NT2/D1 (cell line): ENCODE data around the gene BMI1.
A peak's percentile ranks its signal among the peaks of the same experiment; 100 is the strongest.

Source experiments
- DNase-seq: peaks from one replicate; pipeline ENCODE4 v3.0.0-alpha.2; 2011; ENCODE audit warnings: low read depth, low spot score
- H3K27me3 ChIP-seq: 2 replicates; pipeline ENCODE4 v1.6.0; 2011; ENCODE audit warnings: mild to moderate bottlenecking; ENCODE audit not compliant: insufficient read length, insufficient read depth
- H3K36me3 ChIP-seq: 2 replicates; pipeline ENCODE4 v1.6.1; 2011; ENCODE audit warnings: mild to moderate bottlenecking, low read length, mixed read lengths; ENCODE audit not compliant: insufficient read depth, insufficient read length
- H3K4me1 ChIP-seq: 2 replicates; pipeline ENCODE4 v1.5.1; 2011; ENCODE audit not compliant: insufficient read depth, insufficient read length
- H3K4me3 ChIP-seq: 2 replicates; pipeline ENCODE4 v1.5.1; 2011; ENCODE audit warnings: low read depth; ENCODE audit not compliant: insufficient read length
- H3K9ac ChIP-seq: 2 replicates; pipeline ENCODE4 v1.6.0; 2011; ENCODE audit warnings: low read depth; ENCODE audit not compliant: insufficient read length
- H3K9me3 ChIP-seq: 2 replicates; pipeline ENCODE4 v1.5.1; 2011; ENCODE audit warnings: mild to moderate bottlenecking, low read length; ENCODE audit not compliant: insufficient read depth
- SUZ12 ChIP-seq: IDR thresholded peaks from 2 replicates; pipeline ENCODE4 v1.6.1; 2011; ENCODE audit not compliant: insufficient read length, insufficient read depth; ENCODE audit errors: extremely low read depth
- YY1 ChIP-seq: IDR thresholded peaks from 2 replicates; pipeline ENCODE4 v1.6.1; 2011; ENCODE audit not compliant: insufficient read length, insufficient read depth
- ZNF274 ChIP-seq: IDR thresholded peaks from 2 replicates; pipeline ENCODE4 v1.6.1; 2011; ENCODE audit warnings: mild to moderate bottlenecking, low read depth, low read length

The BMI1 gene

GRCh38 chr10:22320591-22321155 is at the start of gene BMI1:
Gene BMI1 (plus strand): TSS chr10:22321099. CDS start chr10:22326450, 5,351 bp downstream.
- H3K9ac ChIP-seq = peak within 1 kb of the TSS; percentile 77
- no peaks in the 10 kb centered on the region for H3K9me3 ChIP-seq
- peaks cover 75% of the 10 kb centered on the region for H3K27me3 ChIP-seq
- TF ChIP-seq YY1 = no peak
- TF ChIP-seq ZNF274 = no peak
- TF ChIP-seq SUZ12 = no peak
- H3K4me1 ChIP-seq = no peaks in the 10 kb centered on the region
- no peaks in the 10 kb centered on the region for H3K36me3 ChIP-seq
- H3K4me3 ChIP-seq = peak within 1 kb of the TSS; percentile 51
- DNase-seq = no peak

GRCh38 chr10:22271786-22272185 is 49.1 kb upstream of the BMI1 start:
- TF ChIP-seq ZNF274 (no peak), SUZ12 (no peak), YY1 (no peak)
- Histone ChIP-seq H3K9me3 (no peaks in the 10 kb centered on the region), H3K36me3 (no peaks in the 10 kb centered on the region), H3K27me3 (no peaks in the 10 kb centered on the region), H3K4me1 (no peaks in the 10 kb centered on the region), H3K4me3 (no peak overlapping the region), H3K9ac (no peak overlapping the region)
- no peak for DNase-seq

- H3K27me3 ChIP-seq = no peaks in the 10 kb centered on the region
- H3K4me3 ChIP-seq = no peak overlapping the region
Measured at GRCh38 chr10:22278441-22278782, 42.5 kb upstream of the BMI1 start.

GRCh38 chr10:22280078-22280477 is 40.8 kb upstream of the BMI1 start:
- H3K27me3 ChIP-seq = no peaks in the 10 kb centered on the region
- H3K9ac ChIP-seq = no peak overlapping the region
- no peak for TF ChIP-seq SUZ12
- no peak for TF ChIP-seq ZNF274
- TF ChIP-seq YY1 = no peak
- no peak overlapping the region for H3K4me3 ChIP-seq
- DNase-seq = no peak
- H3K36me3 ChIP-seq = no peaks in the 10 kb centered on the region
- no peaks in the 10 kb centered on the region for H3K9me3 ChIP-seq
- no peaks in the 10 kb centered on the region for H3K4me1 ChIP-seq

More at GRCh38 chr10:22278441-22278782, 42.5 kb upstream of the BMI1 start:
- TF ChIP-seq ZNF274 (no peak), YY1 (no peak)
- Histone ChIP-seq H3K36me3 (no peaks in the 10 kb centered on the region), H3K9ac (no peak overlapping the region), H3K9me3 (no peaks in the 10 kb centered on the region), H3K4me1 (no peaks in the 10 kb centered on the region)
- DNase-seq = no peak

GRCh38 chr10:22285130-22285529 is 35.8 kb upstream of the BMI1 start:
- Histone ChIP-seq H3K27me3 (no peaks in the 10 kb centered on the region), H3K4me3 (no peak overlapping the region), H3K9me3 (no peaks in the 10 kb centered on the region), H3K36me3 (no peaks in the 10 kb centered on the region), H3K9ac (no peak overlapping the region), H3K4me1 (no peaks in the 10 kb centered on the region)
- TF ChIP-seq YY1 = no peak
- no peak for TF ChIP-seq ZNF274
- no peak for TF ChIP-seq SUZ12
- DNase-seq = no peak

GRCh38 chr10:22293747-22294404 is 27.0 kb upstream of the BMI1 start:
- H3K9me3 ChIP-seq = no peaks in the 10 kb centered on the region
- no peak overlapping the region for H3K4me3 ChIP-seq
- no peaks in the 10 kb centered on the region for H3K36me3 ChIP-seq
- H3K9ac ChIP-seq = no peak overlapping the region
- no peak for TF ChIP-seq ZNF274
- no peaks in the 10 kb centered on the region for H3K27me3 ChIP-seq
- no peaks in the 10 kb centered on the region for H3K4me1 ChIP-seq
- no peak for DNase-seq

GRCh38 chr10:22294694-22295093 is 26.2 kb upstream of the BMI1 start:
- no peak for DNase-seq
- no peak overlapping the region for H3K4me3 ChIP-seq
- TF ChIP-seq SUZ12 (no peak), ZNF274 (no peak), YY1 (no peak)
- no peaks in the 10 kb centered on the region for H3K27me3 ChIP-seq
- H3K36me3 ChIP-seq = no peaks in the 10 kb centered on the region
- no peaks in the 10 kb centered on the region for H3K4me1 ChIP-seq
- H3K9me3 ChIP-seq = no peaks in the 10 kb centered on the region
- H3K9ac ChIP-seq = no peak overlapping the region

- no peak for DNase-seq
- Histone ChIP-seq H3K4me3 (no peak overlapping the region), H3K4me1 (no peaks in the 10 kb centered on the region), H3K9me3 (no peaks in the 10 kb centered on the region), H3K9ac (no peak overlapping the region), H3K36me3 (no peaks in the 10 kb centered on the region), H3K27me3 (no peaks in the 10 kb centered on the region)
- TF ChIP-seq ZNF274 (no peak), YY1 (no peak), SUZ12 (no peak)
Measured at GRCh38 chr10:22301193-22301592, 19.7 kb upstream of the BMI1 start.
